Trophoblast cell (in vitro differentiated cells and primary cell): ENCODE measurements around the gene AKAP12.

Experiments
- DNase-seq, 2 donors: peaks; one replicate each; pipeline ENCODE4 v3.0.0-alpha.2; 2016
- H2AFZ ChIP-seq: 2 replicates; pipeline ENCODE4 v1.6.1; 2013; ENCODE audit warnings: low read length, moderate library complexity, mild to moderate bottlenecking; ENCODE audit not compliant: insufficient read depth, poor library complexity
- H2AK5ac ChIP-seq: 2 replicates; pipeline ENCODE4 v1.6.1; 2013; ENCODE audit warnings: mild to moderate bottlenecking, low read length
- H2BK120ac ChIP-seq: 2 replicates; pipeline ENCODE4 v1.6.1; 2013; ENCODE audit warnings: low read length, mild to moderate bottlenecking, moderate library complexity; ENCODE audit not compliant: insufficient read depth, poor library complexity
- H2BK12ac ChIP-seq: 2 replicates; pipeline ENCODE4 v1.6.1; 2013; ENCODE audit warnings: mild to moderate bottlenecking, low read length, moderate library complexity
- H2BK5ac ChIP-seq: 2 replicates; pipeline ENCODE4 v1.6.1; 2013; ENCODE audit warnings: low read length, low read depth, moderate library complexity, mild to moderate bottlenecking; ENCODE audit not compliant: poor library complexity
- H3K14ac ChIP-seq: 2 replicates; pipeline ENCODE4 v1.6.1; 2013; ENCODE audit warnings: mild to moderate bottlenecking, low read length
- H3K18ac ChIP-seq: 2 replicates; pipeline ENCODE4 v1.6.1; 2013; ENCODE audit warnings: mild to moderate bottlenecking, low read length
- H3K23ac ChIP-seq: 2 replicates; pipeline ENCODE4 v1.6.1; 2013; ENCODE audit warnings: low read length
- H3K27ac ChIP-seq: 2 replicates; pipeline ENCODE4 v1.5.1; 2013; ENCODE audit warnings: low read depth, mild to moderate bottlenecking, inconsistent platforms, low read length, moderate library complexity
- H3K27me3 ChIP-seq: 2 replicates; pipeline ENCODE4 v1.6.1; 2013; ENCODE audit warnings: inconsistent platforms, mild to moderate bottlenecking, low read length, moderate library complexity; ENCODE audit not compliant: insufficient read depth
- H3K36me3 ChIP-seq, 2 experiments: 1 replicate in 1 of 2; 2 replicates in 1 of 2; pipeline ENCODE4 v1.6.1; 2013; ENCODE audit warnings: low read length in 2 of 2, mild to moderate bottlenecking in 2 of 2, moderate library complexity in 1 of 2; ENCODE audit not compliant: insufficient read depth in 2 of 2, control insufficient read depth in 1 of 2
- H3K4ac ChIP-seq: 2 replicates; pipeline ENCODE4 v1.6.1; 2013; ENCODE audit warnings: low read depth, mild to moderate bottlenecking, low read length, moderate library complexity
- H3K4me1 ChIP-seq, 2 experiments: 1 replicate in 1 of 2; 2 replicates in 1 of 2; pipeline ENCODE4 v1.6.1; 2013; ENCODE audit warnings: low read length in 2 of 2, mild to moderate bottlenecking in 2 of 2, moderate library complexity in 1 of 2; ENCODE audit not compliant: insufficient read depth in 2 of 2, control insufficient read depth in 1 of 2
- H3K4me2 ChIP-seq: 2 replicates; pipeline ENCODE4 v1.6.1; 2013; ENCODE audit warnings: inconsistent platforms, mild to moderate bottlenecking, low read length, moderate library complexity
- H3K4me3 ChIP-seq: 2 replicates; pipeline ENCODE4 v1.5.1; 2013; ENCODE audit warnings: mild to moderate bottlenecking, low read depth, low read length, inconsistent platforms
- H3K79me1 ChIP-seq: one replicate; pipeline ENCODE4 v1.6.1; 2013; ENCODE audit warnings: low read length
- H3K79me2 ChIP-seq: 2 replicates; pipeline ENCODE4 v1.6.1; 2013; ENCODE audit warnings: low read length, mild to moderate bottlenecking; ENCODE audit not compliant: control insufficient read depth, insufficient read depth, poor library complexity
- H3K9ac ChIP-seq: 2 replicates; pipeline ENCODE4 v1.6.1; 2013; ENCODE audit warnings: mild to moderate bottlenecking, low read length
- H3K9me3 ChIP-seq: 2 replicates; pipeline ENCODE4 v1.6.1; 2013; ENCODE audit warnings: low read depth, mild to moderate bottlenecking, control low read depth, inconsistent platforms, low read length; ENCODE audit not compliant: insufficient read depth
- H4K12ac ChIP-seq: 2 replicates; pipeline ENCODE4 v1.6.1; 2013; ENCODE audit warnings: low read depth, mild to moderate bottlenecking, low read length, moderate library complexity
- H4K8ac ChIP-seq: 2 replicates; pipeline ENCODE4 v1.6.1; 2013; ENCODE audit warnings: low read depth, mild to moderate bottlenecking, low read length, moderate library complexity
- H4K91ac ChIP-seq: one replicate; pipeline ENCODE4 v1.6.1; 2013; ENCODE audit warnings: low read depth, mild to moderate bottlenecking, low read length, moderate library complexity
- WGBS: extraction: QIAGEN DNeasy Blood & Tissue Kit; methylation state at CpG from one replicate; pipeline ENCODE4 v1.1.7; 2013; ENCODE audit warnings: missing lambda C conversion rate; ENCODE audit not compliant: insufficient read length, insufficient coverage; ENCODE audit errors: extremely low coverage; 5-methylcytosine and 5-hydroxymethylcytosine counted together

Gene AKAP12

GRCh38 chr6:151290877-151291721 is 51.3 kb downstream of the AKAP12 start:
- H3K27me3 ChIP-seq: no peaks in the 10 kb centered on the region
- peak overlapping the region; percentile 18 for H3K4me2 ChIP-seq
- no peak overlapping the region for H2BK12ac ChIP-seq
- H3K18ac ChIP-seq: no peak overlapping the region
- no peak overlapping the region for H3K23ac ChIP-seq
- H2AFZ ChIP-seq: no peak overlapping the region
- WGBS: no CpG with 5 or more reads among the region's 11 CpGs
- no peak overlapping the region for H4K12ac ChIP-seq
- H3K79me2 ChIP-seq: no peaks in the 10 kb centered on the region
- H3K36me3 ChIP-seq: no peaks in the 10 kb centered on the region
- peaks cover 11 to 16% of the 10 kb centered on the region in 2 experiments for H3K4me1 ChIP-seq
- H3K9me3 ChIP-seq: no peaks in the 10 kb centered on the region
- no peak overlapping the region for H4K8ac ChIP-seq
- H3K4ac ChIP-seq: no peak overlapping the region
- no peak overlapping the region for H2BK5ac ChIP-seq
- no peak overlapping the region for H3K4me3 ChIP-seq
- no peak overlapping the region for H4K91ac ChIP-seq
- H3K79me1 ChIP-seq: no peaks in the 10 kb centered on the region
- no peak overlapping the region for H3K9ac ChIP-seq
- no peak overlapping the region for H3K14ac ChIP-seq
- H3K27ac ChIP-seq: no peak overlapping the region
- H2AK5ac ChIP-seq: no peak overlapping the region
- DNase-seq: peak; percentile 25 to 55
- H2BK120ac ChIP-seq: no peak overlapping the region

GRCh38 chr6:151291722-151292059 is 51.9 kb downstream of the AKAP12 start:
- Histone ChIP-seq H3K79me2 (no peaks in the 10 kb centered on the region), H2BK12ac (no peak overlapping the region), H3K27ac (no peak overlapping the region), H4K12ac (no peak overlapping the region), H3K14ac (no peak overlapping the region), H3K27me3 (no peaks in the 10 kb centered on the region), H4K8ac (no peak overlapping the region), H2AFZ (no peak overlapping the region), H3K18ac (no peak overlapping the region), H3K79me1 (no peaks in the 10 kb centered on the region), H3K4me3 (no peak overlapping the region), H3K36me3 (no peaks in the 10 kb centered on the region), H3K9ac (no peak overlapping the region), H2BK5ac (no peak overlapping the region), H2AK5ac (no peak overlapping the region), H3K23ac (no peak overlapping the region), H3K4ac (no peak overlapping the region), H3K4me2 (no peak overlapping the region), H2BK120ac (no peak overlapping the region), H3K9me3 (no peaks in the 10 kb centered on the region), H4K91ac (no peak overlapping the region), H3K4me1 (peaks cover 11 to 14% of the 10 kb centered on the region in 2 experiments)
- WGBS: no CpG with 5 or more reads among the region's 2 CpGs
- DNase-seq: no peak

DNA sequence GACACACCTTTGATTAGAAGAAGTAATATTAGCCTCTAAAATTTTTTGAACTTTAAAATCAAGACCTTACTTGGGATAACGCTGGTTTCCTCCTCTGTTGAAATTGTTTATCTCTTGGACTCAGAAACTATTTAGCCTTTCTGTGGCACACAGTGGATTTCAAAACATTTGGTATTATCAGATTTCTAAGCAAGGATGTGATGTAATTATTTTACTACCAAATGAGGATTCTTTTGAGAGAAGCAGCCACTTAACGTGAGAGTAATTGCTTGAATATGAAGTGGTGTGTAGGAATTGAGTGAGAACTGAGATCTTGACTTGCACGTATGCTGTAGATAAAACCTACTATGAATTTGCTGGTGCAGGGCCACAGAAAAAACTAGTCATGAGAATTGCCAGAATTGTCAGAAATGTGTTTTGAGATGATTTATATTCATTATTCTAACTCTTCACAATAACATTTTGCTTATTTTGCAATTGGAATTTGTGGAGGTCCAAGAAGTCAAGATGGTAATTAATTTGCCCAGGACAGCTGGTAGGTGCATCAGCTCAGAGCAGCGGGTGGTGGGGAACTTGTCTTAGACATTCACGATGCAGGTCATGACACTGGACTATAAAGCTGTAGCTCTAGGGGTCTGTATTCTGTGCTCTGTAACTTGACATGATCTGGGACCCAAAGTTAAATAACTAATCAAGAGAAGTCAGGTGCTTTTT is 53.4 kb downstream of the AKAP12 start:
- Histone ChIP-seq H3K9ac (no peak overlapping the region), H3K18ac (no peak overlapping the region), H3K14ac (no peak overlapping the region), H2AK5ac (no peak overlapping the region), H3K36me3 (no peaks in the 10 kb centered on the region), H3K27me3 (no peaks in the 10 kb centered on the region), H3K4me3 (no peak overlapping the region), H4K8ac (no peak overlapping the region), H2BK12ac (no peak overlapping the region), H3K9me3 (no peaks in the 10 kb centered on the region), H3K23ac (no peak overlapping the region), H3K4me2 (no peak overlapping the region), H3K4ac (no peak overlapping the region), H2AFZ (no peak overlapping the region), H3K79me1 (no peaks in the 10 kb centered on the region), H3K79me2 (no peaks in the 10 kb centered on the region), H4K12ac (no peak overlapping the region), H4K91ac (no peak overlapping the region), H3K4me1 (peaks cover 11 to 14% of the 10 kb centered on the region in 2 experiments), H3K27ac (no peak overlapping the region), H2BK120ac (no peak overlapping the region), H2BK5ac (no peak overlapping the region)
- no CpG with 5 or more reads among the region's 5 CpGs for WGBS
- DNase-seq: peak; percentile 24 to 86

DNA sequence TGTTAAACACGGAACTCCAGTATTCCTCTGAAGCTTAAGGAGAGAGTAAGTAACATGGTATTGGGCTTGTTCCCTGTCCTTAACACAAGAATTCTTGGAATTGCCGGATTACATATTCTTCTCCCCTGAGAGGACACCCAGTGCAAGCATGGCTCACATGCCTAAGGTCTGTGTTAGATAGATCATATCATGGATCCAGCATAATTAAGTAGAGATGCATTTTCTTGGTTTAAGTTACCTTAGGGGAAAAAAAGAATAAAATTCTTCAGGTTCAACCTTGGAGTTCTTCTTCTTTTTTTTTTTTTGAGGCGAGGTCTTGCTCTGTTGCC is 53.9 kb downstream of the AKAP12 start:
- Histone ChIP-seq H3K4me2 (no peak overlapping the region), H3K9ac (no peak overlapping the region), H4K12ac (no peak overlapping the region), H2AFZ (no peak overlapping the region), H3K4me3 (no peak overlapping the region), H3K4me1 (peaks cover 11 to 14% of the 10 kb centered on the region in 2 experiments), H2BK5ac (no peak overlapping the region), H4K91ac (no peak overlapping the region), H2AK5ac (no peak overlapping the region), H2BK120ac (no peak overlapping the region), H3K79me2 (no peaks in the 10 kb centered on the region), H3K18ac (no peak overlapping the region), H3K23ac (no peak overlapping the region), H3K27ac (no peak overlapping the region), H2BK12ac (no peak overlapping the region), H4K8ac (no peak overlapping the region), H3K14ac (no peak overlapping the region), H3K4ac (no peak overlapping the region), H3K9me3 (no peaks in the 10 kb centered on the region), H3K27me3 (no peaks in the 10 kb centered on the region), H3K79me1 (no peaks in the 10 kb centered on the region), H3K36me3 (no peaks in the 10 kb centered on the region)
- WGBS: no CpG with 5 or more reads among the region's 3 CpGs
- peak; percentile 74 to 94 for DNase-seq
